ENCODE results near the gene PCDHGA1. TPM values are rescaled to one million over a fixed set of nuclear protein-coding genes. Genes with fewer than 3 reads are reported as not detected.
"Not testable (repeated sequence)": the region's sequence is repeated elsewhere in the genome, so short reads cannot be mapped to it uniquely, and the experiment has no call there.

The PCDHGA1 gene
- total RNA-seq, 1 experiment from 2014 or later = 0.04 TPM

DNA sequence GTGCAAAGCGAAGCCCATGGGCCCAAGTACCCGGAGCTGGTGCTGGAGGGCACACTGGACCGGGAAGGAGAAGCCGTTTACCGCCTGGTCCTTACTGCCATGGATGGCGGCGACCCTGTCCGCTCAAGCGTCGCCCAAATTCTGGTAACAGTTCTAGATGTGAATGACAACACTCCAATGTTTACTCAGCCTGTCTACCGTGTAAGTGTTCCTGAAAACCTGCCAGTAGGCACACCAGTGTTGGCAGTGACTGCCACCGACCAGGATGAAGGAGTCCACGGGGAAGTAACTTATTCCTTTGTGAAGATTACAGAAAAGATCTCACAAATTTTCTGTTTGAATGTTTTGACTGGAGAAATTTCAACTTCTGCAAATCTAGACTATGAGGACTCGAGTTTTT lies 44.3 kb downstream of the PCDHGA1 start:
- no peaks in the 10 kb centered on the region for H3K9me2 ChIP-seq (replicated peaks; ENCODE audit: low read length)
- ATAC-seq (no peak), DNase-seq (no peak)
- no peak overlapping the region for H3K4me2 ChIP-seq (ENCODE audit: low read length)
- intact Hi-C loops (cut with micrococcal nuclease) = no loop called here
- no TSS peak for BruUV-seq (replicated peaks)
- no peak overlapping the region for H3K9ac ChIP-seq (ENCODE audit: low read length)
- no peaks in the 10 kb centered on the region for H3K36me3 ChIP-seq (ENCODE audit: low read depth, low read length)
- no peaks in the 10 kb centered on the region for H4K20me1 ChIP-seq (ENCODE audit: low read length)
- H3K79me2 ChIP-seq (ENCODE audit: low read length) = no peaks in the 10 kb centered on the region
- H3K27me3 ChIP-seq (ENCODE audit: low read length) = no peaks in the 10 kb centered on the region
- no peaks in the 10 kb centered on the region for H3F3A ChIP-seq (ENCODE audit: low read length, unreplicated experiment)
- TF ChIP-seq EZH2 (IDR thresholded peaks at IDR 0.05; ENCODE audit: low read length, unreplicated experiment) (no peak), EZH2phosphoT487 (IDR thresholded peaks at IDR 0.05; ENCODE audit: borderline replicate concordance, low read length) (no peak)
- TF ChIP-seq, protein P1, sequence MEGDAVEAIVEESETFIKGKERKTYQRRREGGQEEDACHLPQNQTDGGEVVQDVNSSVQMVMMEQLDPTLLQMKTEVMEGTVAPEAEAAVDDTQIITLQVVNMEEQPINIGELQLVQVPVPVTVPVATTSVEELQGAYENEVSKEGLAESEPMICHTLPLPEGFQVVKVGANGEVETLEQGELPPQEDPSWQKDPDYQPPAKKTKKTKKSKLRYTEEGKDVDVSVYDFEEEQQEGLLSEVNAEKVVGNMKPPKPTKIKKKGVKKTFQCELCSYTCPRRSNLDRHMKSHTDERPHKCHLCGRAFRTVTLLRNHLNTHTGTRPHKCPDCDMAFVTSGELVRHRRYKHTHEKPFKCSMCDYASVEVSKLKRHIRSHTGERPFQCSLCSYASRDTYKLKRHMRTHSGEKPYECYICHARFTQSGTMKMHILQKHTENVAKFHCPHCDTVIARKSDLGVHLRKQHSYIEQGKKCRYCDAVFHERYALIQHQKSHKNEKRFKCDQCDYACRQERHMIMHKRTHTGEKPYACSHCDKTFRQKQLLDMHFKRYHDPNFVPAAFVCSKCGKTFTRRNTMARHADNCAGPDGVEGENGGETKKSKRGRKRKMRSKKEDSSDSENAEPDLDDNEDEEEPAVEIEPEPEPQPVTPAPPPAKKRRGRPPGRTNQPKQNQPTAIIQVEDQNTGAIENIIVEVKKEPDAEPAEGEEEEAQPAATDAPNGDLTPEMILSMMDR (conservative IDR thresholded peaks at IDR 0.05; ENCODE audit: low read depth, low read length) = no peak
- no peaks in the 10 kb centered on the region for H3K4me1 ChIP-seq (ENCODE audit: insufficient read depth, low read length)
- ChIA-PET CTCF (no interaction called here), POLR2A (ENCODE audit: unreplicated experiment) (no interaction called here)
- no peak overlapping the region for H3K4me3 ChIP-seq (ENCODE audit: low read length)
- 0 out of 2 replicates have a peak, but pooled peaks cover 3% of the 10 kb centered on the region for H3K9me3 ChIP-seq (ENCODE audit: low read length)
- no peak overlapping the region for H3K27ac ChIP-seq (ENCODE audit: low read length)
- H2AFZ ChIP-seq (ENCODE audit: low read length) = no peak overlapping the region

DNA sequence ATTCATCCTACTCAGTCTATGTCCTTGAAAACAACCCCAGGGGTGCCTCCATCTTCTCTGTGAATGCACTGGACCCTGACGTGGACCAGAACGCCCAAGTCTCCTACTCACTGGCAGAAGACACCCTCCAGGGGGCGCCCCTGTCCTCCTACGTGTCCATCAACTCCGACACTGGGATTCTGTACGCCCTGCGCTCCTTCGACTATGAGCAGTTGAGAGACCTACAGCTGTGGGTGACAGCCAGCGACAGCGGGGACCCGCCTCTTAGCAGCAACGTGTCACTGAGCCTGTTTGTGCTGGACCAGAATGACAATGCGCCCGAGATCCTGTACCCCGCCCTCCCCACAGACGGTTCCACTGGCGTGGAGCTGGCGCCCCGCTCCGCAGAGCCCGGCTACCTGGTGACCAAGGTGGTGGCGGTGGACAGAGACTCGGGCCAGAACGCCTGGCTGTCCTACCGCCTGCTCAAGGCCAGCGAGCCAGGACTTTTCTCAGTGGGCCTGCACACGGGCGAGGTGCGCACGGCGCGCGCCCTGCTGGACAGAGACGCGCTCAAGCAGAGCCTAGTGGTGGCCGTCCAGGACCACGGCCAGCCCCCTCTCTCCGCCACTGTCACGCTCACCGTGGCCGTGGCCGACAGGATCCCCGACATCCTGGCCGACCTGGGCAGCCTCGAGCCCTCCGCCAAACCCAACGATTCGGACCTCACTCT lies 45.3 kb downstream of the PCDHGA1 start:
- H3K27ac ChIP-seq (ENCODE audit: low read length); H3K9ac ChIP-seq (ENCODE audit: low read length); H3K27me3 ChIP-seq (ENCODE audit: low read length); H2AFZ ChIP-seq (ENCODE audit: low read length); H3K9me3 ChIP-seq (ENCODE audit: low read length); H4K20me1 ChIP-seq (ENCODE audit: low read length); H3K4me2 ChIP-seq (ENCODE audit: low read length); BruUV-seq (replicated peaks); H3K4me3 ChIP-seq (ENCODE audit: low read length); POLR2A ChIA-PET (ENCODE audit: unreplicated experiment); H3K79me2 ChIP-seq (ENCODE audit: low read length); H3K4me1 ChIP-seq (ENCODE audit: insufficient read depth, low read length); H3K36me3 ChIP-seq (ENCODE audit: low read depth, low read length); H3K9me2 ChIP-seq (replicated peaks; ENCODE audit: low read length); H3F3A ChIP-seq (ENCODE audit: low read length, unreplicated experiment); DNase-seq; ATAC-seq; intact Hi-C loops (cut with micrococcal nuclease); CTCF ChIA-PET: not testable (repeated sequence)

DNA sequence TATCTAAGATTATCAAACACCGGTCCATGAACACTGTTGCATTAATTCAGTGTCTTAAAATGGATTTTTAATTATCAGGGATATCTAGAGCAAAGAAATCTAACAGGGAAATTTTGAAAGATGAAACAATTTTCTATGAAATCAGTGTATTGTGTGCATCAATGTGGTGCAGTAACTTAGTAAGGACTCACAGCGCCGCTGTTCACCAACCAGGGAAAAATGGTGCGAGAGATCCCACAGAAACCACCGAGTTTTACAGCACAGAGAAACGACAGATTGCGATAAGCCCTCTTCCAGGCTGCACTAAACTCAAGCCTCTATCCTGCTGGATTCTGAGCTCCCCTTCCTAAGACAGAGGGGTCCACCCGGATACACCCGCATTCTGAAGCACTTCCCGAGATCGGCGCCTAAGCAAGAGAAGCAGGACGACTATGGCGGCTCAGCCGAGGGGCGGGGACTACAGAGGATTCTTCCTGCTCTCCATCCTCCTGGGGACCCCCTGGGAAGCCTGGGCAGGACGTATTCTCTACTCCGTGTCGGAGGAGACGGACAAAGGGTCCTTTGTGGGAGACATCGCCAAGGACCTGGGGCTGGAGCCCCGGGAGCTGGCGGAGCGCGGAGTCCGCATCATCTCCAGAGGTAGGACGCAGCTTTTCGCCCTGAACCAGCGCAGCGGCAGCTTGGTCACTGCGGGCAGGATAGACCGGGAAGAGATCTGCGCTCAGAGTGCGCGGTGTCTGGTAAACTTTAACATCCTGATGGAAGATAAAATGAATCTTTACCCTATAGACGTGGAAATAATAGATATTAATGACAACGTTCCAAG lies 52.4 kb downstream of the PCDHGA1 start, which contains the start of gene PCDHGA7:
PCDHGA7 (plus strand) TSS at position 274 of the 826 bp plus-strand sequence; CDS start at position 432, 158 bp downstream.
- Histone ChIP-seq H3K9ac (ENCODE audit: low read length) (no peak within 1 kb of the TSS), H3K27ac (ENCODE audit: low read length) (no peak within 1 kb of the TSS), H3K9me3 (ENCODE audit: low read length) (0 out of 2 replicates have a peak, but pooled peaks cover 3% of the 10 kb centered on the region), H3K79me2 (ENCODE audit: low read length) (no peaks in the 10 kb centered on the region), H3K4me2 (ENCODE audit: low read length) (no peak within 1 kb of the TSS), H3F3A (ENCODE audit: low read length, unreplicated experiment) (no peaks in the 10 kb centered on the region), H3K9me2 (replicated peaks; ENCODE audit: low read length) (no peaks in the 10 kb centered on the region), H3K4me3 (ENCODE audit: low read length) (no peak within 1 kb of the TSS), H3K27me3 (ENCODE audit: low read length) (no peaks in the 10 kb centered on the region), H3K36me3 (ENCODE audit: low read depth, low read length) (no peaks in the 10 kb centered on the region), H2AFZ (ENCODE audit: low read length) (no peak within 1 kb of the TSS), H4K20me1 (ENCODE audit: low read length) (no peaks in the 10 kb centered on the region), H3K4me1 (ENCODE audit: insufficient read depth, low read length) (no peaks in the 10 kb centered on the region)
- no peak for TF ChIP-seq EZH2phosphoT487 (IDR thresholded peaks at IDR 0.05; ENCODE audit: borderline replicate concordance, low read length)
- no peak for TF ChIP-seq EZH2 (IDR thresholded peaks at IDR 0.05; ENCODE audit: low read length, unreplicated experiment)
- TF ChIP-seq, protein P1 (conservative IDR thresholded peaks at IDR 0.05; ENCODE audit: low read depth, low read length) = no peak
- BruUV-seq (replicated peaks) = no TSS peak
- ChIA-PET CTCF (no interaction called here), POLR2A (ENCODE audit: unreplicated experiment) (no interaction called here)
- DNase-seq (no peak), ATAC-seq (no peak)
- intact Hi-C loops (cut with micrococcal nuclease) = no loop called here
